K562 (cell line): ENCODE results near the gene VARS1. TPM values are rescaled to one million over a fixed set of nuclear protein-coding genes. Genes with fewer than 3 reads are reported as not detected.

Experiments
- BACH1 ChIP-seq: fragments of 200-800 bp; sonication (Bioruptor generic); IDR thresholded peaks from 2 replicates; pipeline ENCODE4 v1.6.1; 2016; ENCODE audit warnings: missing genetic modification characterization, missing compliant biosample characterization
- CBFA2T3 ChIP-seq: fragments of 450-650 bp; IDR thresholded peaks from 2 replicates; pipeline ENCODE4 v1.6.1; 2017
- CC2D1A ChIP-seq: fragments of 450-650 bp; IDR thresholded peaks from 2 replicates; pipeline ENCODE4 v1.6.1; 2017; ENCODE audit warnings: mild to moderate bottlenecking
- CLOCK ChIP-seq: fragments of 250-450 bp; sonication (Bioruptor Pico); IDR thresholded peaks from 2 replicates; pipeline ENCODE4 v1.4.0; 2020; ENCODE audit warnings: mild to moderate bottlenecking, moderate library complexity, borderline replicate concordance
- E2F1 ChIP-seq: sonication (generic); formaldehyde crosslinking; IDR thresholded peaks from 2 replicates; pipeline ENCODE4 v1.8.1; 2023; ENCODE audit warnings: mild to moderate bottlenecking, missing genetic modification reagents, moderate library complexity
- EP300 ChIP-seq: IDR thresholded peaks from 2 replicates; pipeline ENCODE4 v1.6.1; 2012; ENCODE audit warnings: low read length, improper control_type of control experiment
- GABPA ChIP-seq: fragments of 200-800 bp; sonication (Bioruptor generic); conservative IDR thresholded peaks from 2 replicates; pipeline ENCODE4 v1.6.1; 2016; ENCODE audit warnings: low read depth, missing genetic modification characterization, missing compliant biosample characterization
- GTF2F1 ChIP-seq: IDR thresholded peaks from 2 replicates; pipeline ENCODE4 v1.6.1; 2011; ENCODE audit warnings: low read depth, low read length, improper control_type of control experiment
- ILF3 ChIP-seq: fragments of 450-650 bp; IDR thresholded peaks from 2 replicates; pipeline ENCODE4 v1.6.1; 2018; ENCODE audit warnings: antibody characterized with exemption, mild to moderate bottlenecking, moderate library complexity, borderline replicate concordance
- POLR2H ChIP-seq: IDR thresholded peaks from 2 replicates; pipeline ENCODE4 v1.6.1; 2016; ENCODE audit warnings: missing genetic modification characterization, low read depth, mild to moderate bottlenecking, control low read depth, missing compliant biosample characterization, moderate library complexity
- PTTG1 ChIP-seq: fragments of 450-650 bp; IDR thresholded peaks from 2 replicates; pipeline ENCODE4 v1.6.1; 2016; ENCODE audit warnings: low read depth, mild to moderate bottlenecking, missing genetic modification characterization, missing compliant biosample characterization
- RCOR1 ChIP-seq, 2 experiments: IDR thresholded peaks; 2 replicates each; pipeline ENCODE4 v1.6.1; 2012; ENCODE audit warnings: low read depth in 2 of 2, low read length in 2 of 2, borderline replicate concordance in 1 of 2, improper control_type of control experiment in 1 of 2
- RFX5 ChIP-seq: IDR thresholded peaks from 2 replicates; pipeline ENCODE4 v1.6.1; 2011; ENCODE audit warnings: low read depth, mild to moderate bottlenecking, improper control_type of control experiment, low read length
- SMARCE1 ChIP-seq: fragments of 450-650 bp; IDR thresholded peaks from 2 replicates; pipeline ENCODE4 v1.7.1; 2016; ENCODE audit warnings: mild to moderate bottlenecking
- USF1 ChIP-seq: sonication (generic); formaldehyde crosslinking; IDR thresholded peaks from 2 replicates; pipeline ENCODE4 v1.9.0; 2022; ENCODE audit warnings: mild to moderate bottlenecking, missing genetic modification reagents
- ZBED1 ChIP-seq: IDR thresholded peaks from 2 replicates; pipeline ENCODE4 v1.6.1; 2014
- ZBTB2 ChIP-seq: fragments of 450-650 bp; IDR thresholded peaks from 2 replicates; pipeline ENCODE4 v1.6.1; 2016; ENCODE audit warnings: antibody characterized with exemption
- ZNF146 ChIP-seq: IDR thresholded peaks from one replicate; pipeline ENCODE4 v1.6.1; 2018; ENCODE audit warnings: missing compliant biosample characterization; ENCODE audit not compliant: unreplicated experiment
- ZNF436 ChIP-seq: fragments of 250-450, 450-650 bp; sonication (Bioruptor Pico); formaldehyde crosslinking; IDR thresholded peaks from 2 replicates; pipeline ENCODE4 v1.7.0; 2020; ENCODE audit warnings: mild to moderate bottlenecking
- ZNF695 ChIP-seq: fragments of 450-650 bp; formaldehyde crosslinking; IDR thresholded peaks from 2 replicates; pipeline ENCODE4 v1.4.0; 2020; ENCODE audit warnings: mild to moderate bottlenecking, moderate library complexity
- ZNF766 ChIP-seq: fragments of 200-800 bp; sonication (Bioruptor generic); conservative IDR thresholded peaks from 2 replicates; pipeline ENCODE4 v1.6.1; 2016; ENCODE audit warnings: missing genetic modification characterization, missing compliant biosample characterization
- polyA plus RNA-seq, 8 experiments: library from polyadenylated mRNA; depleted of rRNA in 4 of 8; stranded (reverse) in 5 of 8; unstranded in 3 of 8; fragments of >200 nt; fragmentation: Nextera tagmentation in 2 of 8; fragmentation: Illumina TruSeq in 1 of 8; extraction: Ambion mirVana in 2 of 8; extraction: Trizol in 1 of 8; gene quantifications; 2 replicates each; pipeline versions ENCODE4 v1.2.1 to v1.2.3, GENCODE V29; 2011 to 2014; ENCODE audit warnings: inconsistent platforms in 1 of 8, missing spikeins in 1 of 8
- total RNA-seq, 7 experiments: library from RNA; depleted of rRNA in 6 of 7; stranded (reverse); fragments of >200 nt in 6 of 7; fragmentation: Illumina TruSeq in 2 of 7; extraction: Trizol in 2 of 7; gene quantifications; 2 replicates each; pipeline versions ENCODE4 v1.2.1 to v1.2.3, GENCODE V29; 2011 to 2021; ENCODE audit warnings: low replicate concordance in 1 of 7

The VARS1 gene
- total and polyA plus RNA-seq, 9 of the 15 experiments (the other 6 are each of a cell fraction or from before 2014, with no cell fraction given) = 2.9 to 488 (median 130) TPM

- TF ChIP-seq ZNF436 (CRISPR knock-in tag) (peak; percentile 65), ZBTB2 (peak; percentile 89), POLR2H (tag) (no peak), GTF2F1 (peak; percentile 87; the same call in 1 of the 2 replicates), RFX5 (no peak), E2F1 (CRISPR knock-in tag) (peak; percentile 85), USF1 (CRISPR knock-in tag) (peak; percentile 86), BACH1 (tag) (no peak), ILF3 (no peak; the same call in 1 of the 2 replicates), PTTG1 (tag) (no peak), CBFA2T3 (0 out of 2 replicates have a peak, but pooled peaks have one; percentile 22), SMARCE1 (no peak; the same call in 1 of the 2 replicates), ZBED1 (peak; percentile 25; the same call in 1 of the 2 replicates), ZNF766 (CRISPR knock-in tag) (peak; percentile 79; the same call in 1 of the 2 replicates), EP300 (peak; percentile 59; the same call in 1 of the 2 replicates), CLOCK (CRISPR knock-in tag) (no peak), ZNF146 (CRISPR knock-in tag) (no peak), CC2D1A (peak; percentile 96), RCOR1 (IDR thresholded peaks at IDR 0.05; ENCODE audit: borderline replicate concordance in 1 of 2, low read depth in 2 of 2, low read length in 2 of 2) (peak; percentile 47 to 96; a peak in 3 of 4 replicates), GABPA (tag) (peak; percentile 92), ZNF695 (no peak)
These were observed at the start of gene VARS1 (continued) for GRCh38 chr6:31795616-31796298.
